Measurements from ENCODE around the gene FXYD3. TPM values are rescaled to one million over a fixed set of nuclear protein-coding genes. Genes with fewer than 3 reads are reported as not detected.

FXYD3 gene
- total and polyA plus RNA-seq, 2 of the 13 experiments (the other 11 are each of a cell fraction or from before 2014, with no cell fraction given) = 4.9 TPM; not detected in 1

GRCh38 chr19:35135389-35135909 lies 19.8 kb downstream of the FXYD3 start (continued):
- TF ChIP-seq SSRP1 (CRISPR knock-in tag; IDR thresholded peaks at IDR 0.05) = no peak
- TF ChIP-seq SP140L (CRISPR knock-in tag; IDR thresholded peaks at IDR 0.05; ENCODE audit: borderline replicate concordance) = no peak
- TF ChIP-seq ZBTB33 (CRISPR knock-in tag; IDR thresholded peaks at IDR 0.05) = 0 out of 2 replicates have a peak, but pooled peaks have one; percentile 42
- TF ChIP-seq ZNF264 (CRISPR knock-in tag; IDR thresholded peaks at IDR 0.05) = no peak
- TF ChIP-seq MAZ (IDR thresholded peaks at IDR 0.05; ENCODE audit: borderline replicate concordance, low read depth, low read length) = peak; percentile 93
- TF ChIP-seq MAZ (CRISPR knock-in tag; IDR thresholded peaks at IDR 0.05; ENCODE audit: low read depth) = peak; percentile 50; the same call in 1 of the 2 replicates
- no peak for TF ChIP-seq ZZZ3 (CRISPR knock-in tag; IDR thresholded peaks at IDR 0.05; ENCODE audit: borderline replicate concordance)
- TF ChIP-seq, protein P1, sequence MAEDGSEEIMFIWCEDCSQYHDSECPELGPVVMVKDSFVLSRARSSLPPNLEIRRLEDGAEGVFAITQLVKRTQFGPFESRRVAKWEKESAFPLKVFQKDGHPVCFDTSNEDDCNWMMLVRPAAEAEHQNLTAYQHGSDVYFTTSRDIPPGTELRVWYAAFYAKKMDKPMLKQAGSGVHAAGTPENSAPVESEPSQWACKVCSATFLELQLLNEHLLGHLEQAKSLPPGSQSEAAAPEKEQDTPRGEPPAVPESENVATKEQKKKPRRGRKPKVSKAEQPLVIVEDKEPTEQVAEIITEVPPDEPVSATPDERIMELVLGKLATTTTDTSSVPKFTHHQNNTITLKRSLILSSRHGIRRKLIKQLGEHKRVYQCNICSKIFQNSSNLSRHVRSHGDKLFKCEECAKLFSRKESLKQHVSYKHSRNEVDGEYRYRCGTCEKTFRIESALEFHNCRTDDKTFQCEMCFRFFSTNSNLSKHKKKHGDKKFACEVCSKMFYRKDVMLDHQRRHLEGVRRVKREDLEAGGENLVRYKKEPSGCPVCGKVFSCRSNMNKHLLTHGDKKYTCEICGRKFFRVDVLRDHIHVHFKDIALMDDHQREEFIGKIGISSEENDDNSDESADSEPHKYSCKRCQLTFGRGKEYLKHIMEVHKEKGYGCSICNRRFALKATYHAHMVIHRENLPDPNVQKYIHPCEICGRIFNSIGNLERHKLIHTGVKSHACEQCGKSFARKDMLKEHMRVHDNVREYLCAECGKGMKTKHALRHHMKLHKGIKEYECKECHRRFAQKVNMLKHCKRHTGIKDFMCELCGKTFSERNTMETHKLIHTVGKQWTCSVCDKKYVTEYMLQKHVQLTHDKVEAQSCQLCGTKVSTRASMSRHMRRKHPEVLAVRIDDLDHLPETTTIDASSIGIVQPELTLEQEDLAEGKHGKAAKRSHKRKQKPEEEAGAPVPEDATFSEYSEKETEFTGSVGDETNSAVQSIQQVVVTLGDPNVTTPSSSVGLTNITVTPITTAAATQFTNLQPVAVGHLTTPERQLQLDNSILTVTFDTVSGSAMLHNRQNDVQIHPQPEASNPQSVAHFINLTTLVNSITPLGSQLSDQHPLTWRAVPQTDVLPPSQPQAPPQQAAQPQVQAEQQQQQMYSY (CRISPR knock-in tag; IDR thresholded peaks at IDR 0.05) = no peak
- TF ChIP-seq BCL6 (CRISPR knock-in tag; IDR thresholded peaks at IDR 0.05) = peak; percentile 51
- TF ChIP-seq ZNF605 (CRISPR knock-in tag; IDR thresholded peaks at IDR 0.05) = no peak
- TF ChIP-seq, protein P2, sequence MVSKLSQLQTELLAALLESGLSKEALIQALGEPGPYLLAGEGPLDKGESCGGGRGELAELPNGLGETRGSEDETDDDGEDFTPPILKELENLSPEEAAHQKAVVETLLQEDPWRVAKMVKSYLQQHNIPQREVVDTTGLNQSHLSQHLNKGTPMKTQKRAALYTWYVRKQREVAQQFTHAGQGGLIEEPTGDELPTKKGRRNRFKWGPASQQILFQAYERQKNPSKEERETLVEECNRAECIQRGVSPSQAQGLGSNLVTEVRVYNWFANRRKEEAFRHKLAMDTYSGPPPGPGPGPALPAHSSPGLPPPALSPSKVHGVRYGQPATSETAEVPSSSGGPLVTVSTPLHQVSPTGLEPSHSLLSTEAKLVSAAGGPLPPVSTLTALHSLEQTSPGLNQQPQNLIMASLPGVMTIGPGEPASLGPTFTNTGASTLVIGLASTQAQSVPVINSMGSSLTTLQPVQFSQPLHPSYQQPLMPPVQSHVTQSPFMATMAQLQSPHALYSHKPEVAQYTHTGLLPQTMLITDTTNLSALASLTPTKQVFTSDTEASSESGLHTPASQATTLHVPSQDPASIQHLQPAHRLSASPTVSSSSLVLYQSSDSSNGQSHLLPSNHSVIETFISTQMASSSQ (IDR thresholded peaks at IDR 0.05; ENCODE audit: low read depth) = 0 out of 2 replicates have a peak, but pooled peaks have one; percentile 14
- TF ChIP-seq, protein P2 (CRISPR knock-in tag; IDR thresholded peaks at IDR 0.05; ENCODE audit: borderline replicate concordance) = no peak
- no peak for TF ChIP-seq ZNF7 (CRISPR knock-in tag; IDR thresholded peaks at IDR 0.05)
- no peak for TF ChIP-seq NFRKB (IDR thresholded peaks at IDR 0.05)
- no peak for TF ChIP-seq ZNF383 (CRISPR knock-in tag; IDR thresholded peaks at IDR 0.05; ENCODE audit: borderline replicate concordance)
- TF ChIP-seq GTF2F1 (IDR thresholded peaks at IDR 0.05; ENCODE audit: low read length) = no peak
- peak; percentile 86 for TF ChIP-seq HNF1B (CRISPR knock-in tag; IDR thresholded peaks at IDR 0.05)
- TF ChIP-seq MLX (CRISPR knock-in tag; IDR thresholded peaks at IDR 0.05) = no peak
- no peak for TF ChIP-seq GABPA (IDR thresholded peaks at IDR 0.05; ENCODE audit: low read depth, low read length)
- peak; percentile 64; the same call in 1 of the 2 replicates for TF ChIP-seq GABPA (CRISPR knock-in tag; IDR thresholded peaks at IDR 0.05; ENCODE audit: low read depth)
